Kidney tubule cell (primary cell): ENCODE data around the gene CELF4.

Experiments
- DNase-seq: peaks from one replicate; pipeline ENCODE4 v3.0.0-alpha.2; 2018; ENCODE audit warnings: low spot score

The CELF4 gene

DNA sequence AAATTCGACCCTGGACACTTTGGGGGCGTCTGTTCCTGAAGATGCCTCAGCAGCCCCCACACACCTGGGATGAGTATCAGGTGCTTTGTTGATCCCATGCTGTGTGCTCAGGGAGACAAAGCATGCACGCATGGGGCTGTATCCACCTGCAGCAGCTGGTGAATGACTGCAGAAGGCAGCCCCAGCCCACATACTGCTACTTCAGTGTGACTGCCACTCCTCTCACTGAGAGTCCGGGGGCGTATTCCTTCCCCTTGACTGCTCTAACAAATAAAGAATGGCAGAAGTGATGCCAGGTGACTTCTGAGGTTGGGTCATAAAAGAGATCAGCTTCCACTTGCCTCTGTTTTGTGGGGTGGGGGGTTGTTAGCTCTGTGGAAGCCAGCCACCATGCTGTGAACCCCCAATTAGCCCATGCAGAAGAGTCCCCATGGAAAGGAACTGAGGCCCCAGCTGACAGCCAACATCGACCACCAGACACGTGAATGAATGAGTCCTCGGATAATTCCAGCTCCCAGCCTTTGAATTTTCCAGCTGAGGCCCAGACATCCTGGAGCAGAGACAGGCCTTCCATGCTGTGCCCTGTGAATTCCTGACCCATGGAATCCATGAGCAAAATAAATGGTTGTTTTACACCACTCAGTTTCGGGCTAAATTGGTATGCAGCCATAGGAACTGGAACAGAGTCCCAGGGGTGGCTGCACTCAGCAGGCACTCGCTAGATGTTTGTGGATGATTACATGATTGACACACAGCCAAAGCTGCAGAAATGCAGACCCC lies 289.3 kb downstream of the CELF4 start:
- no peak for DNase-seq

DNA sequence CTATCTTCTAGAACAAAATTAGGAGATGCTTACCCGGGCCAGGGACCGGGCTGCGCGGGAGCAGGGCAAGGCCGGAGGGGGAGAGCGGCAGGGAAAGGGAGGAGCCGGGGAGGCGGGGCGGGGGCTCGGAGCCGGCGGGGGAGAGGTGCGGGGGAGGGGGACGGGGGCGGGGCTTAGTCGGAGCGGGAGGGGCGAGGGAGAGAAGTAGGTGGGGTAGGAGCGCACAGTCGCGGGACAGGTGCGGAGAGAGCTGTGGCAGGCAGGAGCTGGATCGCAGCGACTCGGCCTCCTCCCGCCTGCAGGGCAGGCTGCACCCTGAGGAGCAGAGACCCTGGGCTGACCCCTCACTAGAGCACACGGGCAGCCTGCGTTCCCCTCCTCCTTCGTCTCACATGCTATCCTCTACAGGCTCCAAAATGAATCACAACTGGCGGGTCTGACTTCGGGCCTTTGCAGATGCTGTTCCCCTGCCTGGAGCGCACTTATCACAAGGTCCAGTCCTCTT lies 290.3 kb downstream of the CELF4 start:
- no peak for DNase-seq

- DNase-seq, result no peak
Measured at GRCh38 chr18:37274309-37275236, 291.0 kb downstream of the CELF4 start.

DNA sequence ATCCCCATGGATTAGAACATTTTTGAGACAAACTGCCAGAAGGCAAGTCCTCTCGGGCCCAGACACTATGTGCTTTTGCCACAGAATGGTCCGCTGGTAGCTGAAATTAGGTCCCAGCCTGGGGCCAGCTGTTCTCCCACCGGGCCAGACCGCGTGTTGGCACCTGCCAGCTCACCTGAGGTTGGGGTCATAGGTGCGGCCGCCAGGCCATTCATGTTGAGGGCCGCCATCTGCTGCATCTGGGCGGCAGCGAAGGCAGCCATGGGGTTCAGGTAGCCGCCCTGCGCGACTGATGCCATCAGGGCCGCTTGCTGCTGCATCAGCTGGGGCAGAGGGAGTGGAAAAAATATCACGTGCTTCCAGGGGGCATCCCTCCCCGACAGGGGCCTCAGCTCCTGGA lies 292.8 kb downstream of the CELF4 start:
- DNase-seq, result no peak

GRCh38 chr18:37272226-37272625 lies 293.4 kb downstream of the CELF4 start:
- no peak for DNase-seq

GRCh38 chr18:37270666-37271052 lies 294.9 kb downstream of the CELF4 start:
- no peak for DNase-seq

DNA sequence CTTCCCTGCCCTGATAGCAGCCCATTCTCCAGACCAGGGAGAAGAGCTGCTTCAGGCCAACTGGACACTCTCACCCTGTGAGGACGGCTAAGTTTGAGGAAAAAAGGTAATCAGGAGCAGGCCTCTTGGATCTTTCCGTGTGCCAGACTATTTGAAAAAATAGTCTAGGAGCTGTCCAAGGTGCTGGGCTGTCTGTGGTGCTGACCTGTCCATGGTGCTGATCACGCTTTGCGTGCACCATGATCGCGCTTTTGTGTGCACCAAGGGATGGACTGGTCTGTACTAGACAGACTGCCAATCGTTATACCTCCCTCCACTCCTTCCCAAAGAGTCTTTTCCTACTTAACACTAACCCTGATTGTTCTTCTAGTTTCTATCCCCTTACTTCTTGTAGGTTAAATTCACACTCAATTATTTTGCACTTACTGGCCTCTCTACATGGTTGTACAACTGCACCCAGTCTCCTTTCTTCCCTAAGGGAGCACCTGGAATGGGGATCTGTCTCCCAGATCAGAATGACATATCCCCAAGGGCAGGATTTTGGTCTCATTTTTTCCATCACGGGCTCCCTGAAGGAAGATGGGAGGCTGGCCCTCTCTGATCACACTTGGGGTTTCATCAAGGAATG lies 295.4 kb downstream of the CELF4 start:
- DNase-seq, result peak; percentile 52

DNA sequence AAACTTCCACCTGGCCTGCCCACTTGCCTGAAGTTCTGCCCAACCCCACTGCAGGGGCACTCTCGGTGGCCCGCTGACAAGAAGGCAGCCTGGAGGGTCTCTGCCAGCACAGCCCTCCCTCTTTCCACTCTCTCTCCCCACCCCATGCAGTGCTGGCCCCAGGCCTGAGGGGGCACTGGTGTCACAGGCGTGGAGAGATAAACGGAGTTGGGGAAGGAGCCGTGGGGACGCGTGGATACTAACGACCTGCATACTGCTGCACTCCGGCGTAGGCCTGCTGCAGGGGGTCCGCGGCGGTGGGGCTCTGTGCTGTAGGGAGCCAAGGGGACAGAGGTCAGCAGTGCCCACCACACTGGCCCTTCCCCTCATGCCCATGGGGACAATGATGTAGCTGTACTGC lies 299.3 kb downstream of the CELF4 start:
- no peak for DNase-seq

DNA sequence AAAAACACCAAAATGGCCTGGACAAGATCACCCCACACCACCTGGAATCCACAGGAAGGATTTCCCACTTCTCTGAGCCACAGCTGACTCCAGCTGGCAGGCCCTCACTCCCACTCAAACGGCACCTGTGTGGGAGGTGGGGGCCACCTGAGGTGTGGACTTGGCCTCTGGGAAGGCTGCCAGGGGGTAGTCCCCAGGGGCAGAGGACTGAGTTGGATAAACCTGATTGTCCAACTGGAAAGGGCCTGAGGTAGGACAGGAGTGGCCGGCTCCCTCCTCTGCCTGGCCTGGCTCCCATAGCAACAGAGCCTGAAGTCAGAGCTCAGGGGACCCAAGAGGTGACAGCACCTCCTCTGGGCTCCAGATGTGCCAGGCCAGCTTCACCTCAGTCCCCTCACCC lies 300.2 kb downstream of the CELF4 start:
- no peak for DNase-seq

DNA sequence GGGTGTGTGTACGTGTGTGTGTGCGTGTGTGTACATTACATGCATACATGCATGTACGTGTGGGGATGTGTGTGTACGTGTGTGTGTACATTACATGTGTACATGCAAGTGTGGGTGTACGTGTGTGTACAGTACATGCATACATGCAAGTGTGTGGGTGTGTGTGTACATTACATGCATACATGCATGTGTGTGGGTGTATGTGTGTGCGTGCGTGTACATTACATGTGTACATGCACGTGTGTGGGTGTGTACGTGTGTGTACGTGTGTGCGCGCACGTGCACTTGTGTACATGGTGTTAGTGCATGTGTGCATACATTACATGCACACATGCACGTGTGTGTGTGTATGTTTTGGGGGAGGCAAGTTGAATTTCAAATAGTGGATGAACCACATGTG lies 300.6 kb downstream of the CELF4 start:
- no peak for DNase-seq

DNA sequence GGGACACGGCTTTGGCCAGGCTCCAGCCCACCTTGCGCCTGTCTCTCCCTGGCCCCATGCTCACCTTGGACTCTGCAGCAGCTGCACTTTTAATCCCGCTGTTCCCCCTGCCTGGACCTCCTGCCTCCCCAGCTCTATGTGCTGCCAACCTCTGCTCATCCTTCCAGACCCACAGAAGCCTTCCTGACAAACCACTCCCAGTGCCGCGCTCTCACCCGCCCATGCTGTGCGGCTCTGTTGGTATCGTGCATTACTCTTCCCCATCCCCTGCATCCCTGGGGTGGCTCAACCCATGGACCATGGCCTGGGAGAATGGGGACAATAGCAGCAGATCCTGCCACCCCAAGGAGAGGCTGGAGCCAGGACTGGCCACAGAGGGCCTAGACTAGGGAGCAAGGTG lies 303.6 kb downstream of the CELF4 start:
- no peak for DNase-seq

GRCh38 chr18:37261246-37261840 lies 304.3 kb downstream of the CELF4 start:
- DNase-seq, result no peak

DNA sequence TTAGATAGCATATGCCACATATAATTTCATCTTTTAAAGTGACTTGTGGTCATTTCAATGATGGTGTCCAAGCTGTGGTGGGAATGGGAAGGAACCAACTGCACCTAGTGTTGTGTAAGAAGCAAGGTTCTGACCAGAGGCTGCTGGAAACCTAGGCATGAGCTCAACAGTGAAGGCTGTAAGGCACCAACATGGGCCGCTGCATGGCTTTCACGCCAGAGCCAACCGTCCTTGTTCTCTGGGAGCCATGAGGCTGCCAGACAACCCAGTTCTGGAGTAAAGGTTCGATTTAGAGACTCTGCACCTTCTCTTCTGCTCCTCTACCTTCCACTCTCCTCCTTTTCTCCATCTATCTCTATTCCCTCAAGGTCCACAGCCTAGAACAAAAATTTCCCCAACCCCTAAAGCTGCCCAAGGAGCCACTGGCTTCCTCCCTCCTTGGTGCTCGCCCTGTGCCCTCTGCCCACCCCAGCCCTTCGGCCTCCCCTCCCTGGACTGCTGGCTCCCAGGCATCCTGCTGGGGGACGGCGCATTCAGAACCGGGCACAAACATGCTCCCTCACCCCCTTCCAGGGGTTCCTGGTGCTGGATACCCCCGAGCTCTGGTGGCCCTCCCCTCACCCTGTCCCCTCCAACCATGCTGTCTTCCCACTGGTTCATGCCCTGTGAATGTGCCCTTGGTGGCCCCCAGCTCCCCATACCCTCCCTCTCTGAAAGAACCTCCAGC lies 305.1 kb downstream of the CELF4 start:
- DNase-seq, result no peak

DNA sequence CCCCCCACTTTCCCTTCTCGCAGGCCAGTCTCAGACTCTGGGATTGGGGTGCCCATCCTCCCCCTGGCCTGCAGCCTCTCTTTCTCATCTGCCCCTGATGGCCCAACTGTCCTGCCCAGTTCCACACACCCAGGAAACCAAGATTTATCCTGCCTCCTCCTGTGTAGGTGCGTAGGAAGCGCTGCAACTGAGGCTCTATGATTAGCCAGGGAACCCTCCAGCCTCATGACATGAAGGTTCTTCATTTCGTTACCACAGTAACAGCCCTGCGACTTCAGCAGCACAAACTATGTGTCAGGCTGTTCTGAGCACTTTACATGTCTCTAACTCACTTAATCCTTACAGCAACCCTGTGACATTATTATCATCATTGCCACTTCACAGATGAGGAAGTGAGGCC lies 305.9 kb downstream of the CELF4 start:
- no peak for DNase-seq

- no peak for DNase-seq
Measured at GRCh38 chr18:37258819-37259218, 306.8 kb downstream of the CELF4 start.

DNA sequence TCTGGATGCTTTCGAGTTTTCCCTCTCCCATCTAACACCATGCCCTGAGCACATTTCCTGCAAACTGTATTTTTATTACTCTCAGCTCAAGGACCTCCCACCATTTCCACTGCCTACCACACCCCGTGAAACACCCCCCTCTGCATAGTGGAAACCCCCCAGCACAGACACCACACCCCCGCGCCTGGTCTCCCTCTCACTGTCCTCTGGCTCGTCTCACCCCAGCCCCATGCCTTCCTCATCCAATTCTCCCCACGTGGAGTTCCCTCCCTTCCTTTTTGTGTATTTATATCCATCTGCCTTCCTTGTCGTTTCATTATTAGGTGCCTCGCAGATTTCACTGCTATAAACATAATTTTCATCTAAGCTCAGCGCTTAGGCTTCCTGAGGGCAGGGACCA lies 307.5 kb downstream of the CELF4 start:
- DNase-seq, result no peak

- no peak for DNase-seq
Measured at GRCh38 chr18:37254973-37255372, 310.6 kb downstream of the CELF4 start.

- no peak for DNase-seq
Measured at GRCh38 chr18:37254236-37254754, 311.3 kb downstream of the CELF4 start.

DNA sequence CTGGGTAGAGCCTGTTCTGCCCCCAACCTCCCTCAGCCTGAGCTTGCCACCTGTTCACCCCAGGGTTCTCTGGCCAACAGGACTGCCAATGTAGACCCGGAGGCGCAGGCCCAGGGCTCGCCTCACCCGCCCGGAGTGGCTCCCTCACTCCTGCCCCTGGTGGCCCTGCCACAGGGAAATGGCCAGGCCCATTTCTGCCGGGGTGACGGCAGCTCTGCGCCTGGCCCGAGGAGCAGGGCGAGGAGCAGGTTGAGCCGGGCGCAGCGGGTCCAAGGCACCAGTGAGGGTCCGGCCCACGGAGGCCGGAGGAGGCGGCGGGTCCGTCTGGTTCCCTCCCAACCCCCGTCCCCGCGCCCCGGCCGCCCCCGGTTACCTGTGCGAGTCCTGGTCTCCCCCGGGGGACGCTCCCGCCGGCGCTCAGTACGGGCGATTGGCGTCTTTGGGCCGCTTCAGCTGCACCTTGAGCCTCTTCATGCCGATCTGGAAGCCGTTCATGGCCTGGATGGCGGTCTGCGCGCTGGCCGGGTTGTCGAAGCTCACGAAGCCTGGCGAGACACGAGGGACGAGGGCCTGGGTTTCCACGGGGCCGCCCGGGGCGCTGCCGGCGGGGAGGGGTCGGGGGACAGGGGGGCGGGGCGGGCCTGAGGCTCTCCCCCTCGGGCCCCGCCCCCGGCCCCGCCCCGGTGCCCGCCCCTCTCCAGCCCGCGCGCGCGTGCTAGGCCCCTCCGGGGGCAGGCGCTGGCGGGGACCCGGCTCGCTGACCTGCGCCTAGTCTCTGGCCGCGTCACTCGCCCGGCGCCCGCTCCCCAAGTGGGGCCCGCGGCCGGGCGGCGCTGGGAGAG lies 312.0 kb downstream of the CELF4 start:
- peak; percentile 43 for DNase-seq

DNA sequence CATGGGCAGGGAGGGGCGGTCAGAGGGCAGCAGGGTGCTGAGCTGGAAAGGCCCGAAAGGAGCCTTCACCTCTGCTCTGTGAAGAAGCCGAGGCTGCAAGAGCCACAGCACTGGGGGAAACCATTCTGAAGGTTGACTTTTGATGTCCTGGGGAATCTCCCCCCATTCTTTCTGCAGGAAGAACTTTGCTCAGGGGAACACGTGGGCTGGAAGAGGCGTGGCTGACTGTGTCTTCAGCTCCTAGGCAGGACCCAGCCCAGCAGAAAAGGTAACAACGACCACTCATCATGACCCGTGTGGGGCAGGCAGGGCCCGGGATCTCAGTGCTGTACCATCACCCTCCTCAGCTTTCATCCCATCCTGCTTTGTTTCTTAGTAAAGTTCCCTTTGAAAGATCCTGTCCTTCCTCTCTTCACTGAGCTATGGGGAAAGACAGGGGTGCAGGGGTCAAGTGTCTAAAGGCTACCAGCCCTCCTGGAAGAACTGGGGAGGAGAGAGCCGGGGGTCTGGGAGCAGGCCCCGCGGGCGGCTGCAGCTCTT lies 312.7 kb downstream of the CELF4 start:
- no peak for DNase-seq
